RWPE1 (cell line): ENCODE measurements around the gene TRPM3.

Experiments
- CTCF ChIA-PET: fragments of 350-600 bp; sonication (Branson Sonifier 250); formaldehyde crosslinking; extraction: SDS; loops from one replicate; lab custom pipeline; 2021; lab: Yijun Ruan, JAX
- POLR2A ChIA-PET: fragments of 400-600 bp; formaldehyde crosslinking; extraction: SDS; loops from one replicate; lab custom pipeline; 2020; ENCODE audit warnings: antibody characterized with exemption; ENCODE audit not compliant: low non-redundant PET; lab: Yijun Ruan, JAX
- DNase-seq: peaks from one replicate; pipeline ENCODE4 v3.0.0; 2012; ENCODE audit warnings: low spot score
- H3K27ac ChIP-seq: fragments of 450-650 bp; 2 replicates; pipeline ENCODE4 v1.5.1; 2017
- CTCF ChIP-seq: fragments of 450-650 bp; conservative IDR thresholded peaks from 2 replicates; pipeline ENCODE4 v1.5.1; 2017; ENCODE audit warnings: low read depth, mild to moderate bottlenecking

Gene TRPM3

DNA sequence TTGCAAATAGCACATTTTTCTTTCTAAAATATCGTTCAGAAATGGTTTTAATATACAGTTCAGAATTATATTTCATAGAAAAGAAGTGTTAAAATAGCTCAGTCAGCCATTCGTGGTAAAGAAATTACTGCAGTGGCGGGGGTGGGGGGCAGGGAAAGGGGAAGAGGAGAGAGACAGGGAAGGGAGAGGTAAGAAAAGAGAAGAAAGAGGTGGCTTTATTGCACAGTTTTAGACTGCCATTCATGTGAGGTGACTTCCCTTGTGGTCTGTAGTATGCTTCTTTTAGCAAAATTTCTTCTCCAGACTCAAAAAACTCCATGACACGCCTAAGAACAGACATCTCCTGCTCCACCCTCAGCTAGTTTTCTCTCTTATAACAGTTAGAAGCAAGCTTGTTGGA lies 259.6 kb downstream of the TRPM3 start:
- TF ChIP-seq CTCF, result no peak
- POLR2A ChIA-PET, result no interaction called here
- H3K27ac ChIP-seq, result no peak overlapping the region
- DNase-seq, result no peak
- CTCF ChIA-PET, result interaction anchor here (0.5 kb wide), 1 partner anchor 1610 kb away, joined by 3 read pairs; no protein-coding TSS in a partner anchor

GRCh38 chr9:70861376-70861775 lies 260.0 kb downstream of the TRPM3 start:
- no peak for DNase-seq
- no peak overlapping the region for H3K27ac ChIP-seq
- no peak for TF ChIP-seq CTCF
- ChIA-PET POLR2A (no interaction called here), CTCF (interaction anchor here (0.7 kb wide), 1 partner anchor 23 kb away, joined by 3 read pairs; no protein-coding TSS in a partner anchor)

GRCh38 chr9:70859694-70860093 lies 261.7 kb downstream of the TRPM3 start:
- ChIA-PET CTCF (no interaction called here), POLR2A (no interaction called here)
- DNase-seq, result no peak
- no peak for TF ChIP-seq CTCF
- H3K27ac ChIP-seq, result no peak overlapping the region

DNA sequence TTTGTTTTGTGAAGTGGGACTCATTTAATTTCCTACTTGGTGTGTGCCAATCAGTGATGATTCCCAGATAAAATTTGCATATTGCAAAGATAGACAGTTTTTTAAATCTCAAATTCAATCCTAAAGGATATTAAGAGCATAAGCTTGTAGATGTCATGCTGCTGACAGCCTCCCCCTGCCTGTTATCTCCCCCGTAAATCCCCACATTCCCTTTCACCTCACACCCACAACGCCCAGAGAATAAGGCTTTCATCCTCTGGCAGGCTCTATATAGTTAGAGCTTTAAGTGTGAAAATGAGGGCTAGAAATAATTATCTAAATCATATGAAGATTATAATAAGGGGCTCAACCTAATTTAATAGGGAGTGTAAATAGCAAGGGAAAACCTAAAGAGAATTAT lies 265.0 kb downstream of the TRPM3 start:
- no peak for TF ChIP-seq CTCF
- no peak overlapping the region for H3K27ac ChIP-seq
- DNase-seq, result no peak
- ChIA-PET POLR2A (no interaction called here), CTCF (no interaction called here)

GRCh38 chr9:70852711-70853240 lies 268.6 kb downstream of the TRPM3 start:
- no peak for DNase-seq
- H3K27ac ChIP-seq, result no peak overlapping the region
- no peak for TF ChIP-seq CTCF
- ChIA-PET CTCF (interaction anchor here (0.7 kb wide), 1 partner anchor 123 kb away, joined by 3 read pairs; no protein-coding TSS in a partner anchor), POLR2A (no interaction called here)

DNA sequence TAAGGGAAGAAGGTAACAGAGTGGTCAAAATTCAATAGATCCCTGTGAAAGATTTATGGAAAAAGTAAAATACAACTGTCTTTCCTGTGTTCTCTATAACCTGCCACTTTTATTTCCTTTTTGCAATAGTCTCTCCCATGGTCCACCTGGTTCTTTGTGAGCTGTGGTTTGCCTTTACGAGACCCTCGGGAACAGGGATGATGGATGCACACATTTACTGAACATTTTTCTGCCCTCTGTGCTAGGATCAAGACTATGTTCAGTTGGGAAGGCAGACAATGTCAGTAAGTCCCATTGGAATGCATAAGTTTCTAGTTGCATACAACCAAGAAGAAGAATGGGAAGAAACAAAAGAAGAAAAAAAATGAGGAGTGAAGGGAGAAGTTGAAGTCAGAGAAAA lies 281.2 kb downstream of the TRPM3 start:
- CTCF ChIA-PET, result no interaction called here

More for the DNA sequence above, 281.2 kb downstream of the TRPM3 start:
- POLR2A ChIA-PET, result no interaction called here
- no peak for DNase-seq
- H3K27ac ChIP-seq, result no peak overlapping the region
- no peak for TF ChIP-seq CTCF
